ENCODE measurements around the gene KCNT2. TPM values are rescaled to one million over a fixed set of nuclear protein-coding genes. Genes with fewer than 3 reads are reported as not detected.

KCNT2 gene
- total RNA-seq, 6 experiments from 2014 or later, result 0.23 to 1.4 (median 0.32) TPM

DNA sequence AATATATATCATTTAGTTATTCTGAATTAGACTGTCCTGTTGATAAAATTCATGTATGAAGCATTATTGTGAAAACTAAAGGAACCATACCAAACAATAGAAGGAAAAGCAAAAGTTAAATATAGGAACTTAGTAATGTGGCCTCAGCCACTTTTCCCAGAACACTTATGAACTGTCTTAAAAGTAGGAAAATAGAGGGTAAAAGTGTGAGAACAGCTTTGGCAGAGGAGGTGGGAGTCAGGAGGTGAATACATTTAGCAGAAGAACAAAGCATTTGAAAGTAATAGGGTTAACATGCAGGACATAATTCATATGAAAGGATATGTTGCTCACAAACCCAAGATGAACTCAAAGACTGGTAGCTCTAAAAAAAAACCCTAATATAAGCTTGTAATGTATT is 121.9 kb downstream of the KCNT2 start:
- TF ChIP-seq, protein P1, sequence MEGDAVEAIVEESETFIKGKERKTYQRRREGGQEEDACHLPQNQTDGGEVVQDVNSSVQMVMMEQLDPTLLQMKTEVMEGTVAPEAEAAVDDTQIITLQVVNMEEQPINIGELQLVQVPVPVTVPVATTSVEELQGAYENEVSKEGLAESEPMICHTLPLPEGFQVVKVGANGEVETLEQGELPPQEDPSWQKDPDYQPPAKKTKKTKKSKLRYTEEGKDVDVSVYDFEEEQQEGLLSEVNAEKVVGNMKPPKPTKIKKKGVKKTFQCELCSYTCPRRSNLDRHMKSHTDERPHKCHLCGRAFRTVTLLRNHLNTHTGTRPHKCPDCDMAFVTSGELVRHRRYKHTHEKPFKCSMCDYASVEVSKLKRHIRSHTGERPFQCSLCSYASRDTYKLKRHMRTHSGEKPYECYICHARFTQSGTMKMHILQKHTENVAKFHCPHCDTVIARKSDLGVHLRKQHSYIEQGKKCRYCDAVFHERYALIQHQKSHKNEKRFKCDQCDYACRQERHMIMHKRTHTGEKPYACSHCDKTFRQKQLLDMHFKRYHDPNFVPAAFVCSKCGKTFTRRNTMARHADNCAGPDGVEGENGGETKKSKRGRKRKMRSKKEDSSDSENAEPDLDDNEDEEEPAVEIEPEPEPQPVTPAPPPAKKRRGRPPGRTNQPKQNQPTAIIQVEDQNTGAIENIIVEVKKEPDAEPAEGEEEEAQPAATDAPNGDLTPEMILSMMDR (IDR thresholded peaks at IDR 0.05), result no peak

DNA sequence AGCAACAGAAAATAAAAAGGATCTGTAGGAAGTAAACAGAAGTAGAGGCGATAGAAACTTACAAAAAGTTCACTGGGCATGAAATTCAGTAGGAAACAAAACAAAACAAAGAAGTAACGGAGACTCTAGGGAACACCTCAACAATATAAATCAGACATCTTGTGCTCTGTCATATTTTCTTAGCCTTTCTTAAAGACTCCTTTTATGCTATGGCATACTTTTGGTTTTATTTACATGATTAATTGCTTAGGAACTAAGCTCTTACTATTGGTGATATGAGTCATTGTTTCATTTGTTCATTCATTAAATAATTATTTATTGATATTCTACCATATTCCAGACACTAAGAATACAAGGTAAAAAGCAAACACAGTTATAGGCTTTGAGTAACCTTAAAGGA is 126.6 kb downstream of the KCNT2 start:
- H3K9me3 Mint-ChIP-seq, result no peaks in the 10 kb centered on the region

More for the DNA sequence above, 121.9 kb downstream of the KCNT2 start:
- Mint-ChIP-seq H3K27ac (no peak overlapping the region), H3K27me3 (ENCODE audit: insufficient read depth) (no peaks in the 10 kb centered on the region; the same call in 1 of the 2 replicates), H3K4me3 (no peak overlapping the region), H3K36me3 (ENCODE audit: low read depth) (no peaks in the 10 kb centered on the region), H3K9me3 (no peaks in the 10 kb centered on the region), H3K4me1 (ENCODE audit: low read depth) (peaks cover 9% of the 10 kb centered on the region)
- no peak for DNase-seq

DNA sequence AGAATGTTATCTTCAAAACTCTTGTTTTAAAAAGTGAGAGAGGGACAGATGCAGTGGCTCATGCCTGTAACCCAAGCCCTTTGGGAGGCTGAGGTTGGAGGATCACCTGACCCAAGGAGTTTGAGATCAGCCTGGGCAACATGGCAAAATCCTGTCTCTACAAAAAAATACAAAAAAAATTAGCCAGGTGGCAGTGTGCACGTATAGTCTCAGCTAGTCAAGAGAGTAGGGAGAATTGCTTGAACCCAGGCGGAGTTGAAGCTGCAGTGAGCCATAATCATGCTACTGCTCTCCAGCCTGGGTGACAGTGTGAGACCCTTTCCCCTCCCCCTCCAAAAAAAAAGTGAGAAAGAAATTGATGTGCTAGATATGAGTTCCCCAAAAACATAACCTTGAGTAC is 131.0 kb downstream of the KCNT2 start:
- no peaks in the 10 kb centered on the region for H3K36me3 Mint-ChIP-seq (ENCODE audit: low read depth)
- H3K27ac Mint-ChIP-seq, result no peak overlapping the region
- H3K4me1 Mint-ChIP-seq (ENCODE audit: low read depth), result peaks cover 14% of the 10 kb centered on the region
- H3K9me3 Mint-ChIP-seq, result no peaks in the 10 kb centered on the region
- TF ChIP-seq, protein P1 (IDR thresholded peaks at IDR 0.05), result no peak
- H3K27me3 Mint-ChIP-seq (ENCODE audit: insufficient read depth), result no peaks in the 10 kb centered on the region; the same call in 1 of the 2 replicates
- H3K4me3 Mint-ChIP-seq, result no peak overlapping the region
- no peak for DNase-seq

More for the DNA sequence above, 126.6 kb downstream of the KCNT2 start:
- peak overlapping the region; percentile 6; the same call in 1 of the 2 replicates for H3K4me3 Mint-ChIP-seq
- DNase-seq, result no peak
- H3K4me1 Mint-ChIP-seq (ENCODE audit: low read depth), result peaks cover 14% of the 10 kb centered on the region
- peak overlapping the region; percentile 17; the same call in 1 of the 2 replicates for H3K27ac Mint-ChIP-seq
- no peaks in the 10 kb centered on the region for H3K36me3 Mint-ChIP-seq (ENCODE audit: low read depth)
- TF ChIP-seq, protein P1 (IDR thresholded peaks at IDR 0.05), result no peak
- no peaks in the 10 kb centered on the region for H3K27me3 Mint-ChIP-seq (ENCODE audit: insufficient read depth)

DNA sequence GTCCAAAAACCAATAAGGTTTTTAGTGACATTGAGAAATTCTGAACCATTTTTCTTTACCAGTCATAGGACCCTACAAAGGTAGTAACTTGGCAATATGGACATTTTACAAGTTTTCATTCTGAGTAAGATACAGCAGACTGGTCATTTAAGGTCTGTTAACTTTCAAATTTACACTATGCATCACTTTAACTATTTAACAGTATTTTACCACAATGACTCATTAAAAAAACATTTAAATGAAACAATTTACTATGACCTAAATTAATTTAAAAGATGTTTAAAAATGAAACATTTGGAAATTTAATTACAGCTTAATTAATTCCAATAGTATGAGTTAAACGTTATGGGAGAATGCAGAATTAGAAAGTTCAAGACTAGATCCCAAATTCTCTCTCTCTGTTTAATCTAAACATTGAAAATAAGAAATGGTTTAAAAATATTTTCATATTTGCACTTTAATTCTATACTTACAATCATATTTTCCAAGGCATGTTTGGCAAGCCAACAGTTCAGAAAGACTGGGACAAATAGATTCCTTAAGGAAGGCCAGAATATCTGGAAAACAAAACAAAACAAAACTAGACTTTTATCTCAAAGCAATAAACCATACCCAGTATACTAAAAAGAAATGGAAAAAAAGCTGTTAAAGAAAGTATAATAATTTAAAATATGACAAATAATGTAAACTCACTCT is 140.9 kb downstream of the KCNT2 start:
- TF ChIP-seq, protein P1 (IDR thresholded peaks at IDR 0.05), result no peak
- Mint-ChIP-seq H3K27me3 (ENCODE audit: insufficient read depth) (no peaks in the 10 kb centered on the region), H3K36me3 (ENCODE audit: low read depth) (no peaks in the 10 kb centered on the region), H3K4me1 (ENCODE audit: low read depth) (peaks cover 42% of the 10 kb centered on the region), H3K27ac (peak overlapping the region; percentile 75), H3K4me3 (no peak overlapping the region), H3K9me3 (no peaks in the 10 kb centered on the region)
- DNase-seq, result no peak

DNA sequence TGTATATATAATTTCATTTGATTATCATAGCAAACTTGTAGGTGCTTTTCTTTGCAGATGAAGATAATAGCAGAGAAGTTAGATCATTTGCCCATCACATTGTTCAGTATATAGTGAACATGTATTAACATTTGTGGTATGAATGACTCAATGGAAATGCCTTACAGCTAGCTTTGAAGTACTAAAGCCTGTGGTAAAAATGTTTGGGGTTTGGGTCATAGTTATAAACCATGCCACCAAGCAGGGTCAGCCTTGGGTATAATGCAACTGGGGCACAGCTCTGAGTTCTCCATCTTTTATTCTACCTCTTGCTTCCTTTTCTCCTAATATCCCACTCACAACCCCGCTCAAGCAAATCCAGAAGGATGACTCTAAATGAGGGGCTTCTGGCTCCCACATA is 141.6 kb downstream of the KCNT2 start:
- Mint-ChIP-seq H3K27me3 (ENCODE audit: insufficient read depth) (no peaks in the 10 kb centered on the region), H3K4me1 (ENCODE audit: low read depth) (peaks cover 42% of the 10 kb centered on the region), H3K9me3 (no peaks in the 10 kb centered on the region), H3K27ac (peak overlapping the region; percentile 75), H3K4me3 (peak overlapping the region; percentile 38), H3K36me3 (ENCODE audit: low read depth) (no peaks in the 10 kb centered on the region)
- TF ChIP-seq, protein P1 (IDR thresholded peaks at IDR 0.05), result no peak
- DNase-seq, result peak; percentile 82
